ENCODE data around the gene TMEM156. TPM values are rescaled to one million over a fixed set of nuclear protein-coding genes. Genes with fewer than 3 reads are reported as not detected.

TMEM156 gene
- total and polyA plus RNA-seq, 2 of the 4 experiments (the other 2 are of a cell fraction): 0.53 to 0.54 TPM

- no peaks in the 10 kb centered on the region for H3K9me3 ChIP-seq (ENCODE audit: control insufficient read depth, insufficient read depth, low read length)
- H4K91ac ChIP-seq (ENCODE audit: insufficient read depth, low read depth, low read length): peak overlapping the region; percentile 53; the same call in 1 of the 2 replicates
- H3K4ac ChIP-seq (ENCODE audit: low read depth, low read length): peak overlapping the region; percentile 77
- H3K4me3 ChIP-seq (ENCODE audit: insufficient read depth, low read depth, low read length): peak overlapping the region; percentile 93
- H3K79me1 ChIP-seq (ENCODE audit: low read depth in 1 of 2, low read length in 2 of 2): peaks cover 5 to 38% of the 10 kb centered on the region in 2 experiments; a peak in 3 of 4 replicates
- H3K4me1 ChIP-seq (ENCODE audit: control insufficient read depth, insufficient read depth, low read length): peaks cover 20% of the 10 kb centered on the region
- peak overlapping the region; percentile 54 for H2BK120ac ChIP-seq (ENCODE audit: low read depth, low read length)
- H3K9ac ChIP-seq (ENCODE audit: low read depth, low read length): peak overlapping the region; percentile 100
- intact Hi-C loops (cut with micrococcal nuclease): no loop called here
- H4K8ac ChIP-seq (ENCODE audit: low read depth in 2 of 2, low read length in 2 of 2): peak overlapping the region; percentile 69 to 88; a peak in 2 of 4 replicates
- ChIA-PET CTCF (interaction anchor here (2.4 kb wide), 1 partner anchor 11 kb away, joined by 5 read pairs; no protein-coding TSS in a partner anchor), POLR2A (ENCODE audit: unreplicated experiment) (interaction anchor here (1.6 kb wide), 1 partner anchor 98 kb away, joined by 4 read pairs; no protein-coding TSS in a partner anchor)
- ATAC-seq (ENCODE audit: low read depth) (no peak), DNase-seq (peak; percentile 54)
- BruUV-seq (replicated peaks): TSS peak; percentile 25
- peak overlapping the region; percentile 97; the same call in 1 of the 2 replicates for H3K56ac ChIP-seq (ENCODE audit: extremely low read depth, insufficient read depth, low read length)
- H3K27ac ChIP-seq (ENCODE audit: insufficient read depth, low read length): peak overlapping the region; percentile 81
- H2AK9ac ChIP-seq (replicated peaks; ENCODE audit: low read depth, low read length, poor library complexity): no peak overlapping the region
- H4K5ac ChIP-seq (ENCODE audit: low read depth, low read length): peak overlapping the region; percentile 94
- peak overlapping the region; percentile 89 for H2BK5ac ChIP-seq (ENCODE audit: low read depth, low read length, poor library complexity, severe bottlenecking)
- peaks cover 34% of the 10 kb centered on the region for H4K20me1 ChIP-seq (ENCODE audit: insufficient read depth, low read length)
- dilution Hi-C loops (cut with HindIII; ENCODE audit: low sequenced_read_pairs, unreplicated experiment): no loop called here
- H2AK5ac ChIP-seq (ENCODE audit: low read depth, low read length): peak overlapping the region; percentile 87
- peak overlapping the region; percentile 10 for H3K18ac ChIP-seq (ENCODE audit: low read depth, low read length)
- no CpG with 5 or more reads among the region's 8 CpGs for WGBS, 2 experiments (ENCODE audit: extremely low coverage in 2 of 2, insufficient read length in 1 of 2)
- TF ChIP-seq FOS (IDR thresholded peaks at IDR 0.05; ENCODE audit: low read depth, low read length) (0 out of 2 replicates have a peak, but pooled peaks have one; percentile 17), CTCF (conservative IDR thresholded peaks at IDR 0.05; ENCODE audit: low read depth, low read length) (no peak)
- no peaks in the 10 kb centered on the region for H3K27me3 ChIP-seq (ENCODE audit: control insufficient read depth, insufficient read depth, low read length)
- H2BK20ac ChIP-seq (ENCODE audit: low read depth, low read length): no peak overlapping the region
- H3K14ac ChIP-seq (replicated peaks; ENCODE audit: low read depth, low read length): peak overlapping the region; percentile 67
- peak overlapping the region; percentile 6; the same call in 2 of the 3 replicates for H2BK15ac ChIP-seq (ENCODE audit: low read depth, low read length)
- H3K23ac ChIP-seq (ENCODE audit: low read depth, low read length): peak overlapping the region; percentile 50
- no peak overlapping the region for H2AFZ ChIP-seq (replicated peaks; ENCODE audit: low read length, poor library complexity)
- in situ Hi-C loops (cut with MboI; ENCODE audit: low sequenced_read_pairs): no loop called here
- H3K9me1 ChIP-seq (ENCODE audit: insufficient read depth, low read length): peaks cover 3% of the 10 kb centered on the region
- H3K4me2 ChIP-seq (ENCODE audit: low read depth, low read length): peak overlapping the region; percentile 68
- peaks cover 3% of the 10 kb centered on the region for H3K36me3 ChIP-seq (ENCODE audit: control insufficient read depth, insufficient read depth, low read length)
Measured at GRCh38 chr4:39046249-39046648, 14.0 kb upstream of the TMEM156 start.

Measured in IMR-90 (cell line).